GM12874 (cell line): ENCODE data around the gene CDH23.

Experiments used
- TF ChIP-seq, protein P1 (sequence below): IDR thresholded peaks from 2 replicates; pipeline ENCODE4 v1.5.1; 2011; ENCODE audit warnings: low read depth, mild to moderate bottlenecking, control low read depth, low read length, moderate library complexity; ENCODE audit not compliant: insufficient read depth

CDH23 gene

GRCh38 chr10:71771204-71771603 lies 374.5 kb downstream of the CDH23 start:
- TF ChIP-seq, protein P1, sequence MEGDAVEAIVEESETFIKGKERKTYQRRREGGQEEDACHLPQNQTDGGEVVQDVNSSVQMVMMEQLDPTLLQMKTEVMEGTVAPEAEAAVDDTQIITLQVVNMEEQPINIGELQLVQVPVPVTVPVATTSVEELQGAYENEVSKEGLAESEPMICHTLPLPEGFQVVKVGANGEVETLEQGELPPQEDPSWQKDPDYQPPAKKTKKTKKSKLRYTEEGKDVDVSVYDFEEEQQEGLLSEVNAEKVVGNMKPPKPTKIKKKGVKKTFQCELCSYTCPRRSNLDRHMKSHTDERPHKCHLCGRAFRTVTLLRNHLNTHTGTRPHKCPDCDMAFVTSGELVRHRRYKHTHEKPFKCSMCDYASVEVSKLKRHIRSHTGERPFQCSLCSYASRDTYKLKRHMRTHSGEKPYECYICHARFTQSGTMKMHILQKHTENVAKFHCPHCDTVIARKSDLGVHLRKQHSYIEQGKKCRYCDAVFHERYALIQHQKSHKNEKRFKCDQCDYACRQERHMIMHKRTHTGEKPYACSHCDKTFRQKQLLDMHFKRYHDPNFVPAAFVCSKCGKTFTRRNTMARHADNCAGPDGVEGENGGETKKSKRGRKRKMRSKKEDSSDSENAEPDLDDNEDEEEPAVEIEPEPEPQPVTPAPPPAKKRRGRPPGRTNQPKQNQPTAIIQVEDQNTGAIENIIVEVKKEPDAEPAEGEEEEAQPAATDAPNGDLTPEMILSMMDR, result no peak

DNA sequence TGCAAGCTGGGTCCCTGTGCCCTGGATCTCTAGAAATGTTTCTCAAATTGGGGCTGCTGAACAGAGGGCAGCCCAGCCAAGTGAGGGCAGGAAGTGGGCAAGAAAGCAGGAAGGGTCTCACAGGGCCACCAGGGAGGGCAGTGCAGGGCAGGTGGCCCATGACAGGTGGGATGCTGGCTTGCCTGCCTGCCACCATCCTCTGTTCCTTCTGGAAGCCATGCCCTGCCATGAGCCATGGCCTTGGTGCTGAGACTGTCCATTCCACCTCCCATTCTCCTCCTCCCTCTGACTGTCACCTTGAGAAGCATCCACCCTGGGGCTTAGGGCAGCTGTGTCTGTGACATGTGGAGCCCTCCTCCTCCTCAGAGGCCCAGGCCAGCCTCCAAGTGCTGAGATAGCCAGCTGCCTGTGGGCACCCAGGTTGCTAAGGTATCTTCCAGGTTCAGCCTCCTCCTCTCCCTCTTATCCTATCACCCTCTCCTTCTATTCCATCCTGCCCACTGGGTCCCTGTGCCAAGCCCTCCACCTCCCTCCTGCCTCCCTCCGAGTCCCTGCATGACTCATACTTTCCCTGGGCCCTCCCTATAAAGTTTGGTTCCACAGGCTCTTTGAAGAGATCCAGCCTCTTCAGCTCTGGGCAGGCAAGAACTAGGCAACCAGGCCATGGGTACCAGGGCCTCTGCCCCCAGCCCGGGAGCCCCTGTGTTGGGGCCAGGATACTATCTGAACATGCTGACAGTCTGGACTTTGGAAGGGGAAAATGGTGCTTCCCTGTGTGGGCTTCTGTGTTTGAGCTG lies 375.3 kb downstream of the CDH23 start:
- TF ChIP-seq, protein P1, result no peak

DNA sequence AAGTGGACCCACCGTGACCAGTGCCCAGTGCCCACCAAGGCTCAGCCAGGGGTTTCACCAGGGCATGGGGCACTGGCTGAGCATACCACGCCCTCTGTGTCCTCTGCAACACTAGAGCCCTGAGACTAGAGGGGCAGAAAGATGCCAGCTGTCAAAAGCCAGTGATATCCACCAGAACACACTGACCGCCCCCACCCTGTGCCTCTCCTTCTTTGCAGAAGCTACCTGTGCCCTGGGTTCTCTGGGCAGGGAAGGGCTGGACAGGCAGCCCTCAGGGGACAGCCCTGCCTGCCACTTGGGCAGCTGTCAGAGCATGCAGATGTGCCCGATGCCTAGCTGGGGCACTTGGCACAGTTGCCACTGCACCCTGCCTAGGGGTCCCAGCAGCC lies 376.1 kb downstream of the CDH23 start:
- TF ChIP-seq, protein P1, result no peak

- TF ChIP-seq, protein P1, result peak; percentile 93
These were observed 376.7 kb downstream of the CDH23 start, which contains the start of gene VSIR for GRCh38 chr10:71773221-71773971. TSS of gene VSIR (minus strand) at chr10:71773520. CDS start at chr10:71773439, 81 bp downstream.

DNA sequence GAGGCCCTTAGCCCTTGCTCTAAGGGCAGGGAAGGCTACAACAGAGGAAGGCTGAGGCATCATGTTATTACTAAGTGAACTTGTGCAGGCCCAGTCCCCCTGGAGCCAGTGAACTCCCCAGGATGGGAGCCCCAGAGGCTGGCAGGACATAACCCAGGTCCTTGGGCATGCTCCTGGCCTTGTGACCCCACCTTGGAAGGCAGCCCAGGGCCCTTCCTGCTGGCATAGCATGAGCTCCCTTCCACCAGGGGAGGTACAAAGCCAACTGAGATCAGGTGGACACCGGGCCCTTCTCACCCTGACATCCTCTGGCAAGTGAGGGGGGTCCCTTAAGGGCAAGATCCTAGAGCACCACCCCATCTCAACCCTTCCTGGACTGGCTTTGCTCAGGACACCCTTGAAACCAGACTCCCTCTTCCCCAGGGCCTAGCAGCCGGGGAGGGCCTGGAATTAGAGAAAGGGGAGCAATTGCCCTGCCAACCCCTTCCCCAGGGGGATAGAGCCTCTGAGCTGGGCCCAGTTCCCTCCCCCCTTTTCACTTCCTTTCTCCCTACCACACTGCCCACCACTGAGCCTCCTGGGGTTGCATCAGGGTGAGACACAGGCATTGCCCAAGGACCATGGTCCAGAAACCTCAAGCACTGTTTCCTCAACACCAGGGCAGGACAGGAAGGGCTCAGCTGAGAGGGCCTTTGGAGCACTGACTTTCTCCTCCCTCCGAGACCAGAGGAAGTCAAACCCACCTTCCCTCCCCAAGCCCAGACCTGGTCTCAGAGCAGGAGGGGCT lies 378.4 kb downstream of the CDH23 start:
- TF ChIP-seq, protein P1, result no peak

GRCh38 chr10:71776481-71776925 lies 379.8 kb downstream of the CDH23 start:
- TF ChIP-seq, protein P1, result no peak
